ENCODE measurements around the gene RIC8B.

Gene RIC8B

GRCh38 chr12:106741247-106741646 lies 33.2 kb upstream of the RIC8B start:
- no peak for TF ChIP-seq TAF1 (IDR thresholded peaks at IDR 0.05; ENCODE audit: borderline replicate concordance, insufficient read depth, low read length)
- no peak for TF ChIP-seq REST (IDR thresholded peaks at IDR 0.05; ENCODE audit: insufficient read depth in 1 of 2, low read depth in 2 of 2, low read length in 2 of 2)
- no peak for TF ChIP-seq FOXP2 (optimal IDR thresholded peaks at IDR 0.05; ENCODE audit: borderline replicate concordance, extremely low read depth, extremely low read length, insufficient read depth)
- no peak for TF ChIP-seq POLR2AphosphoS5 (IDR thresholded peaks at IDR 0.05; ENCODE audit: low read depth, low read length)
- no peak for TF ChIP-seq SIN3A (IDR thresholded peaks at IDR 0.05; ENCODE audit: borderline replicate concordance, insufficient read depth, low read length)

GRCh38 chr12:106743270-106743988 lies 31.1 kb upstream of the RIC8B start:
- no peak for TF ChIP-seq SIN3A (IDR thresholded peaks at IDR 0.05; ENCODE audit: borderline replicate concordance, insufficient read depth, low read length)
- no peak for TF ChIP-seq TAF1 (IDR thresholded peaks at IDR 0.05; ENCODE audit: borderline replicate concordance, insufficient read depth, low read length)
- no peak for TF ChIP-seq REST (IDR thresholded peaks at IDR 0.05; ENCODE audit: insufficient read depth in 1 of 2, low read depth in 2 of 2, low read length in 2 of 2)
- no peak for TF ChIP-seq POLR2AphosphoS5 (IDR thresholded peaks at IDR 0.05; ENCODE audit: low read depth, low read length)
- TF ChIP-seq FOXP2 (optimal IDR thresholded peaks at IDR 0.05; ENCODE audit: borderline replicate concordance, extremely low read depth, extremely low read length, insufficient read depth): no peak

- TF ChIP-seq TAF1 (IDR thresholded peaks at IDR 0.05; ENCODE audit: borderline replicate concordance, insufficient read depth, low read length) (no peak), POLR2AphosphoS5 (IDR thresholded peaks at IDR 0.05; ENCODE audit: low read depth, low read length) (no peak), FOXP2 (optimal IDR thresholded peaks at IDR 0.05; ENCODE audit: borderline replicate concordance, extremely low read depth, extremely low read length, insufficient read depth) (no peak), REST (IDR thresholded peaks at IDR 0.05; ENCODE audit: insufficient read depth in 1 of 2, low read depth in 2 of 2, low read length in 2 of 2) (no peak), SIN3A (IDR thresholded peaks at IDR 0.05; ENCODE audit: borderline replicate concordance, insufficient read depth, low read length) (no peak)
Measured at GRCh38 chr12:106744600-106744999, 29.9 kb upstream of the RIC8B start.

- TF ChIP-seq FOXP2 (optimal IDR thresholded peaks at IDR 0.05; ENCODE audit: borderline replicate concordance, extremely low read depth, extremely low read length, insufficient read depth): no peak
- no peak for TF ChIP-seq TAF1 (IDR thresholded peaks at IDR 0.05; ENCODE audit: borderline replicate concordance, insufficient read depth, low read length)
Measured at GRCh38 chr12:106745181-106745745, 29.2 kb upstream of the RIC8B start.

- TF ChIP-seq TAF1 (IDR thresholded peaks at IDR 0.05; ENCODE audit: borderline replicate concordance, insufficient read depth, low read length) (no peak), POLR2AphosphoS5 (IDR thresholded peaks at IDR 0.05; ENCODE audit: low read depth, low read length) (no peak), REST (IDR thresholded peaks at IDR 0.05; ENCODE audit: insufficient read depth in 1 of 2, low read depth in 2 of 2, low read length in 2 of 2) (no peak), SIN3A (IDR thresholded peaks at IDR 0.05; ENCODE audit: borderline replicate concordance, insufficient read depth, low read length) (no peak), FOXP2 (optimal IDR thresholded peaks at IDR 0.05; ENCODE audit: borderline replicate concordance, extremely low read depth, extremely low read length, insufficient read depth) (no peak)
Measured at GRCh38 chr12:106747973-106748436, 26.5 kb upstream of the RIC8B start.
